ENCODE data around the gene TMC6. TPM values are rescaled to one million over a fixed set of nuclear protein-coding genes. Genes with fewer than 3 reads are reported as not detected.

TMC6 gene
- total RNA-seq, 1 experiment from 2014 or later = 2.1 TPM

DNA sequence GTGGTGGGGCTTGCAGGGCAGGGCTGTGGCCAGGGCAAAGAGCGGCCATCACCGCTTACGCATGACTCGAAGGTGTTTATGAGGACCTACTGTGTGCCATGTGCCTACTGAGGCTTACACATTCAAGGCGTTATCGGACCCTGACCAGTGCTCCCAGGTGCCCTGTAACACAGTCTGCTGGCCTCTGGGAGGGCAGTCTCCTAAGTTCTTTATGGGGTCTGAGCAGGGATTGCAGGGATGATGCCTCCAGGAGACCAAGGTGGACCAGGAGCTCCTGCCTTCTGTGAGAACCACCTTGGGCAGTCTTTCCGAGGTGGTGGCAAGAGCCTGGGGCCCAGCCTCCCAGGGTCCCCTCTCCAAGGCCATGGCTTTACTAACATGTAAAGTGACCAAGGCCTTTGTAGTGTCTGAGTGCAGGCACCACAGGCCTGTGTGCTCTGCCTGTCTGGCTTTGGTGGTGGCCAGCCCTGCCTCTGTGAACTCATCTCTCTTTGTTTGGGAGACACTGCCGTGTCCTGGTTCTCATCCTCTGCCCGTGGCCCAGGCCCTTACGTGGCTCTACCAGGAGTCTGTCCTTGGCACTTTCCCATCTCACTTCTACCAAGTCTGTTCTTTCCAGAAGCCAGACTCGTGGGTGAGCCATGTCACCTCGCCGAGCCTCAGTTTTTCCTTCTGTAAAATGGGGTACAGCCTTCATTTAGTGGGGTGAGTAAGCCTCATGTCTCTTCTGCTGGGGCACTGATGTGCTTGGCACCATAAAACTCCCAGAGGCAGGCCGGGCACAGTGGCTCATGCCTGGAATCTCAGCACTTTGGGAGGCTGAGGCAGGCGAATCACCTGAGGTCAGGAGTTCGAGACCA lies 36.4 kb upstream of the TMC6 start:
- Histone ChIP-seq H3K9me3 (no peaks in the 10 kb centered on the region), H3K4me3 (no peak overlapping the region), H3K36me3 (no peaks in the 10 kb centered on the region), H3K27me3 (no peaks in the 10 kb centered on the region)
- DNase-seq = no peak

DNA sequence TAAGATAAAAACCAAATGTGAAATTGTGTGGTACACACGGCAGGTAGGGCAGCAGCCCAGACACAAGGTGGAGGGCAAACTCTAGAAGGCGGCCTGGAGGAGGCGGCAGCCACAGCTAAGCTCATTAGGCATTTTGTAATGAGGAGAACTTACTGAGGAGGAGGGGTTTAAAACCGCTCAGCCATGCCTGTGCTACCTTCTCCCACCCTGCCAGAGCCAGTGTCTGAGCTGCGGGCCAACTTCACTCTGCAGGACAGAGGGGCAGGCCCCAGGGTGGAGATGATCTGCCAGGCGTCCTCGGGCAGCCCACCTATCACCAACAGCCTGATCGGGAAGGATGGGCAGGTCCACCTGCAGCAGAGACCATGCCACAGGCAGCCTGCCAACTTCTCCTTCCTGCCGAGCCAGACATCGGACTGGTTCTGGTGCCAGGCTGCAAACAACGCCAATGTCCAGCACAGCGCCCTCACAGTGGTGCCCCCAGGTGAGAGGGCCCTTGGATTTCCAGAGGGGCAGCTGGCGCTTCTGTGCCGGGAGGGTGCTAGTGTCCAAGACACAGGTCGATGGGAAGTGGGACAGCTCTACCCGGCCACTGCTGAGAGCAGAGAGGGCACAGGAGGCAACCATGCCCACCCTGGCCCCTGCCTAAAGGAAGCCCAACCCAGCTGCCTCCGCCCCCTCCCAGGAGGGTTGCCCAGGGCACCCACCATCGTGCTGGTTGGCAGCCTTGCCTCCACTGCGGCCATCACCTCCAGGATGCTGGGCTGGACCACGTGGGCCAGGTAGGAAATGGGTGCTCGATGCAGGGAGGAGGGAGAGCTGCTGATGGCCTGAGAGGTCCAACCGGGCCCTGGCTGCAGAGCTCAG lies 35.6 kb upstream of the TMC6 start:
- no peak overlapping the region for H3K4me3 ChIP-seq
- DNase-seq = no peak
- H3K27me3 ChIP-seq = no peaks in the 10 kb centered on the region
- no peaks in the 10 kb centered on the region for H3K9me3 ChIP-seq
- no peaks in the 10 kb centered on the region for H3K36me3 ChIP-seq

DNA sequence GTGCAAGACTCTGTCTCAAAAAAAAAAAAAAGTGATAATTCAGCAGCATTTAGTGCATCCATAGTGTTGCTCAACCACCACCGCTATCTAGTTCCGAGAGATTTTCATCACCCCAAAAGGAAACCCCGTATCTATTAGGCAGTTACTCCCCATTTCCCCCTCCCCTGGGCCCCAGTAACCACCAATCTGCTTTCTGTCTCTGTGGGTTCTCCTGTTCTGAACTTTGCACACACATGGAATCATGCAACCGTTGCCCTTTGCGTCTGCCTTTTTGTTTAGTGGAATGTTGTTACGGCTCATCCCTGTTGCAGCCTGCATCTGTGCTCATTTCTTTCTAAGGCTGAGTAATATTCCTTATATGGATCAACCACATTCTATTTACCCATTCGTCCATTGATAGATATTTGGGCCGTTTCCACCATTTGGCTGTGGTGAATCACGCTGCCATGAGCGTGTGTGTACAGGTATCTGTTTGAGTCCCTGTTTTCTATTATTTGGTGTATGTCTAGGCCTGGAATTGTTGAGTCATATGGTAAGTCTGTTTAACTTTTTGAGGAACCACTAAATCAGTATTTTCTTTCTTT lies 31.1 kb upstream of the TMC6 start:
- no peak for DNase-seq
- no peaks in the 10 kb centered on the region for H3K9me3 ChIP-seq
- no peak overlapping the region for H3K4me3 ChIP-seq
- no peaks in the 10 kb centered on the region for H3K36me3 ChIP-seq
- no peaks in the 10 kb centered on the region for H3K27me3 ChIP-seq

DNA sequence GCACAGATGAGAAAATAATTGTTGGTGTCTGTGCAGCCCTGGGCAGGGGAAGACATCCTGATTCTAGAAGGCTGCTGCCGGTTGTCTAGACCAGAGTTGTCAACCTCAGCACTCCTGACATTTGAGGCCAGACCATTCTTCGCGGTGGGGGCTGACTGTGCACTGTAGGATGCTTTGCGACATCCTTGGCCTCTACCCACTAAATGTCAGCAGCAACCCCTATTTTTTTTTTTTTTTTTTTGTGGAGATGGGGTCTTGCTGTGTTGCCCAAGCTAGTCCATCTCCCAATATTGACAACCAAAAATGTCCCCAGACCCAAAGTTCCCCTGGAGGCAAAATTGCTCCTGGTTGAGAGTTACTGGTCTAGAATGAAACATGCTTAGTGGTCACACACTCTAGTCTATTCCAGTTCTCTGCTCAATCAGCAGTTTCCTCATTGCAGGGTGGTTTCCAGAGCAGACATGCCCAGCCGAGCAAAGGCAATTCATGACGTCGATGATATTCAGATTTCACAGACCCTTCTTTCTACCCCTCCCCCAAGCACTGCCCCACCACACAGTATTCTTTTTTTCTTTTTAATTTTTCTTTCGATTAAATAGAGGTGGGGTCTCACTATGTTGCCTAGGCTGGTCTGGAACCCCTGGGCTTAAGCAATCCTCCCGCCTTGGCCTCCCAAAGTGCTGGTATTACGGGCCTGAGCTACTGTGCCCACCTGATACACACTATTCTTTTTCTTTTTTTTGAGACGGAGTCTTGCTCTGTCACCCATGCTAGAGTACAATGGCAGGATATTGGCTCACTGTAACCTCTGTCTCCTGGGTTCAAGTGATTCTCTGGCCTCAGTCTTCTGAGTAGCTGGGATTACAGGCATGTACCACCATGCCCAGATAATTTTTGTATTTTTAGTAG lies 26.6 kb upstream of the TMC6 start:
- H3K27me3 ChIP-seq = no peaks in the 10 kb centered on the region
- no peak for DNase-seq
- no peaks in the 10 kb centered on the region for H3K9me3 ChIP-seq
- H3K4me3 ChIP-seq = no peak overlapping the region
- no peaks in the 10 kb centered on the region for H3K36me3 ChIP-seq

DNA sequence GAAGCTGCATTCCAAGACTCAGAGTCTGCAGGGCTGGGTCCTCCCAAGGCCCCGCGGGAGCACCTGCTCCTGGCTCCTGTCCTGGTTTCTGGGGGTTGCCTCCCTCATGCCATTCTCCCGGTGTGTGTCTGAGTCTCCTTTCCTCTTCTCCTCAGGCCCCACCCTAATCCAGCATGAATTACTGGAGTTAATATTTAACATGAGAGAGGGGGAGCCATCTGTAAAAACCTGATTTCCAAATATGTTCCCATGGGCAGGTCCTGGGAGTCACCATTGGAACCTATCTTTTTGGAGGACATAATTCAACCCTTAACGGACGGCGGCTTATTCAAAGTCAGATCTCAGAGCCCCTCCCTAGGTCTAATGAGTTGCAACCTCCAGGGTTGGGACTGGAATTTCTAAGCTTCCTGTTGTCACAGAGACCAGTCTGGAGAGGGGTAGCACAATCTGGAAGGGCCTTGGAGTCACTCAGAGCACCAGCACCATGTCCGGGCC lies 23.0 kb upstream of the TMC6 start:
- Histone ChIP-seq H3K36me3 (no peaks in the 10 kb centered on the region), H3K4me3 (no peak overlapping the region), H3K9me3 (no peaks in the 10 kb centered on the region), H3K27me3 (no peaks in the 10 kb centered on the region)
- no peak for DNase-seq

DNA sequence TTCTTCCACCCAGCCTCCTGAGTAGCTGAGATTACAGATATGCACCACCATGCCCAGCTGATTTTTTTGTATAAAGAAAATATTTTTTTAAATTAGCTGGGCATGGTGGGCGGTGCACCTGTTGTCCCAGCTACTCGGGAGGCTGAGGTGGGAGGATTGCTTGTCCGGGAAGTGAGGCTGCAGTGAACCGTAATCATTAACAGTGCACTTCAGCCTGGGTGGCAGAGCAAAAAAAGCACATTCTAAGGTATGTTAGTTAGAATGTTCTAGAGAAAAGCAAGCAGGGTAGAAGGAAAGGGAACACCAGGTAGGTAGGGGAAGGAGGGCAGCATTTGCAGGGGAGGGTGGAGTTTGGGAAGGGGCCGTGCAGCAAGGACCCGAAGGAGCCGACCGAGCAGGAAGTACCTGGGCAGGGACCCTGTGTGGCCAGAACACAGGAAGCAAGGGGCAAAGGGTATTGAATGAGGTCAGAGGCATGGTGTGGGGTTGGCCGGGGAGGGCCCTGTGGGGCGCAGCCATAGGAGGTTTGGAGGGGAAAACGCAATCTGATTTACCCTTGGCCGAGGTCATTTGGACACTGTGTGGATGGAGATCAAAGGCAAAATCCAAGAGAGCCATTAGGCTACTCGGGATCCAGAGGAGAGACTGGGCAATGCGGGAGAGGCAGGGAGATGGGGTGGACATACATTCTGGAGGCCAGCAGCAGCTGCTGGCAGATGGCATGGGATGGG lies 19.9 kb upstream of the TMC6 start:
- H3K4me3 ChIP-seq = no peak overlapping the region
- no peaks in the 10 kb centered on the region for H3K36me3 ChIP-seq
- no peak for DNase-seq
- H3K9me3 ChIP-seq = no peaks in the 10 kb centered on the region
- no peaks in the 10 kb centered on the region for H3K27me3 ChIP-seq

DNA sequence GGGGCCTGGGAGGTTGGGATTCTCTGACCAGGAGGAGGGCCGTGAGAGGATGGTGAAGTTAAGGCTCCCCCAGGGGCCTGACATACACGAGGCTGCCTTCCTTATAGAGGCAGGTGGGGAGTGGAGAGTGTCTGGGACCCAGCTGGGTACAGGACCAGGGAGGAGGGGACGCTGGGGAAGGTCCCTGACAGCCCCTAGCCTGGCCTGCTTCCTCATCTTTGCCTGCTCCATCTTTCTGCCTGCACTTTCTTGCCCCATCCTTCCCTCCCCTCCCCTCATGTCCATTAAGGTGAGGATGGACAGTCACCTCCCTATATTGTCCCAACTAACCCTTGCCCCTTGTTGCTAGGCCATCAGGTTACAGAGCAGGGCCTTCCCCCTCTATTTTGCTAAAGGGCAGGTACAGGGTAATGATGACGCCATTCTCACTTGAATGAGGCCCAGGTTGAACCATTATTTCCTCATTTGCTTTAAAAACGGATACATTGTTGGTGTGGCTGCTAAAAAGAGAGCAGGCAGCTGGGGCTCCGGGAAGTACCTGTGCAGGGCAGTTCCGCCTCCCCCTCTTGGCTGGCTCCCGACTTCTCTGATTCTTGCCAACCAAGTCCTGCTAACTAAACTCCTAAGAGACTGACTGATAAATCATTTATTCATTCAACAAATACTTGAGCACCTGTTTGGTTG lies 18.9 kb upstream of the TMC6 start:
- Histone ChIP-seq H3K27me3 (no peaks in the 10 kb centered on the region), H3K36me3 (no peaks in the 10 kb centered on the region), H3K9me3 (no peaks in the 10 kb centered on the region), H3K4me3 (no peak overlapping the region)
- no peak for DNase-seq

DNA sequence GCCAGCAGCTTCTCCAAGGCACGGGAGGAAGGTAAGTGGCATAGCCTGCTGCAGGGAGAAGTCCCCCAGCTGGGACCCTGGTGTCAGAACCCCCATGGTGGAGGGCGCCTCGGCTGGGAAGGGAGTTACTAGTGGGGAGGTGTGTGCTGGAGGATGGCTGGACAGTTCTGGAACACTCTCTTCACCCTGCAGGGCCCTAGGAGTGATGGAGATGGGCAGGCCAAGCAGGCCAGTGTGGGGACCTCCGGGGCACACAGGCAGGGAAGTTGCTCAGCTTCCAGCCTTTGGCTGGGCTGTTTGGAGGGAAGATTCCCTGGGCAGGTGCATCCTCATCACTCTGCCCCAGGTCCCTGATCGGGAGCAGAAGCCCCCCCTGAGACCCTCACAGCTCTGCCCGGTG lies 18.3 kb upstream of the TMC6 start:
- Histone ChIP-seq H3K36me3 (no peaks in the 10 kb centered on the region), H3K27me3 (no peaks in the 10 kb centered on the region), H3K9me3 (no peaks in the 10 kb centered on the region), H3K4me3 (no peak overlapping the region)
- no peak for DNase-seq

DNA sequence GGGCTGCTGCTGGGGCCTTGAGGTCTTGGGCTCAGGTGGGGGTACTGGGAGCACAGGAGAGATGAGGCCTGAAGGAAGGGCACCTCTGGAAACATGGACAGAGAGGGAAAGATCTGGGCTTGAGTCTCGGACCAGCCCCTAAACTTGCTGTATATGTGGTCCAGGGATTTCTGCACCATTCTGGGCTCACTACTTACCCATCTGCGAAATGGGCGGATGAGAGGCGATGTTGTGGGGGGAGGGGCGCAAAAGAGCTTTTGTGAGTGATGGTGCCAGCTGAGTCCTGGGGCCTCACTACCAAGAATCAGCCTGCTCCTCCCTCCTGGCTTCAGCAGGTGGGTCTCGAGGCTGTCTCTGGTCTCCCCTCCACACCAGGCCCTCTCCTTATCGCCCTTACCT lies 17.9 kb upstream of the TMC6 start:
- no peak for DNase-seq
- no peaks in the 10 kb centered on the region for H3K9me3 ChIP-seq
- H3K36me3 ChIP-seq = no peaks in the 10 kb centered on the region
- H3K27me3 ChIP-seq = no peaks in the 10 kb centered on the region
- H3K4me3 ChIP-seq = no peak overlapping the region

DNA sequence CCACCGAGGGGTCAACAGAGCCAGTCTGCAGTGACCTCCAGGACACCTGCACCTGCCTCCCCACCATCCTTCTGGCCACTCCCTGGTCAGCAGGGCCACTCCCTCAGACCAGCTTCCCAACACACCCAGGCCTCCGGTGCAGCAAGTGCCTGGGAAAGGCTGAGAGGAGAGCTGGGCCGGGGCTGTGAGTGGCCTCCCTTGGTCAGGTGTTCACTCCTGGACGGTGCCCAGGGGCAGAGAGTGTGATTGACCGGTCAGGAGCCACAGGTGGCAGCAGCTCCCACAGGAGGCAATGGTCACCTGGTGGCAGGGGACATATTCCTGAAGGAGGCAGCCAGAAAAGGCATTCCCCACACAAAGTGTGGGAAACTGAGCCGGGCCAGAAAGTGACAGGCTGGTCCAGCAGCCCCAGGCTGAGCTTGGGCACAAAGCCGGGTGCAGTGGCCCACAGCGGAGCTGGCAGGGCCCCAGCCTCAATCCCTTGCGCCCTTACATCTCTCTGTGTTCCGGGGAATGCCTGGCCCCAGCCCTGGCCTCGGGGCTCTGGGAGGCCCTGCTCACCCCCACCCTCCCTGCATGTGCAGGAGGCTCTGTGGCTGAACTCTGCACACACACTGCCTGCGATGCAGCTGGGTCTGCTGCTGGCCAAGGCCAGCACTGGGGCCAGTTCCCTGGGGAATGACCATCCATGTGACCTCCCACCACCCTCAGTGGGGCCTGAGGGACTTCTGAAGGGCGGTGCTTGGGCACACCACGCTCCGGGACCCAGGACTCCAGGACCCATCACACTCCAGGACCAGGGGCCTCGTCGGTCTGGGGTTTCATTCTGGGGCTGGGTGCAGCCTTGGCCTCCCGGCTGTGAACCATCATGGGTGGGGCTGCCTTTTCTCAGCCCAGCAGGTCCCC lies 16.4 kb upstream of the TMC6 start:
- Histone ChIP-seq H3K27me3 (no peaks in the 10 kb centered on the region), H3K36me3 (no peaks in the 10 kb centered on the region), H3K4me3 (no peak overlapping the region), H3K9me3 (no peaks in the 10 kb centered on the region)
- DNase-seq = no peak

DNA sequence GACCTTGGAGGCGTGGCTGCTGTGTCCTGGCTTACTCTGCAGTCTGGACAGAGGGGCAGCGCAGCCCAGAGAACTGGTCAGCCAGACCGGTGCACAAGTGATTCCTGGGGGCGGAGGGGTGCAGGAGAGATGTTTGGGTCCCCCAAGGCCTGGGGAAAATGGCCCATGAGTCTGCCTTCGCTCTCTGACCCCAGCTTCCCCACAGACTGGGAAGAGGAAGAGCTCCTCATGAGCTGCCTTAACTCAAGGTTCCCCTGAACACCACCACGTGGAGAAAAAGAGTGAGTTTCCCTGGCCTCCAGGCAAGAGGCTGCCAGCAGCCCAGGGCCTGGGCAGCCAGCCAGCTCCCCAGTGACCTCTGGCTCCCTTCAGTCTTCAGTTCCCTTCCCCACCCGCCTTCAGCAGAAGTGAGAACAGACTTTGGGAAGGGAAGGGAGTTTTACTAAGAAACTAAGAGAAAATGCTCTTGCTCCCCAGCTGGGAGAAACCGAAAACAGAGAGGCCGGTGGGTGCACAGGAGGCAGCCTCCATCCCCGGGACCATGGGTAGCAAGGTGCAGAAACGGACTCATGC lies 15.7 kb upstream of the TMC6 start:
- H3K36me3 ChIP-seq = no peaks in the 10 kb centered on the region
- no peaks in the 10 kb centered on the region for H3K9me3 ChIP-seq
- peak; percentile 84 for DNase-seq
- no peaks in the 10 kb centered on the region for H3K27me3 ChIP-seq
- no peak overlapping the region for H3K4me3 ChIP-seq

DNA sequence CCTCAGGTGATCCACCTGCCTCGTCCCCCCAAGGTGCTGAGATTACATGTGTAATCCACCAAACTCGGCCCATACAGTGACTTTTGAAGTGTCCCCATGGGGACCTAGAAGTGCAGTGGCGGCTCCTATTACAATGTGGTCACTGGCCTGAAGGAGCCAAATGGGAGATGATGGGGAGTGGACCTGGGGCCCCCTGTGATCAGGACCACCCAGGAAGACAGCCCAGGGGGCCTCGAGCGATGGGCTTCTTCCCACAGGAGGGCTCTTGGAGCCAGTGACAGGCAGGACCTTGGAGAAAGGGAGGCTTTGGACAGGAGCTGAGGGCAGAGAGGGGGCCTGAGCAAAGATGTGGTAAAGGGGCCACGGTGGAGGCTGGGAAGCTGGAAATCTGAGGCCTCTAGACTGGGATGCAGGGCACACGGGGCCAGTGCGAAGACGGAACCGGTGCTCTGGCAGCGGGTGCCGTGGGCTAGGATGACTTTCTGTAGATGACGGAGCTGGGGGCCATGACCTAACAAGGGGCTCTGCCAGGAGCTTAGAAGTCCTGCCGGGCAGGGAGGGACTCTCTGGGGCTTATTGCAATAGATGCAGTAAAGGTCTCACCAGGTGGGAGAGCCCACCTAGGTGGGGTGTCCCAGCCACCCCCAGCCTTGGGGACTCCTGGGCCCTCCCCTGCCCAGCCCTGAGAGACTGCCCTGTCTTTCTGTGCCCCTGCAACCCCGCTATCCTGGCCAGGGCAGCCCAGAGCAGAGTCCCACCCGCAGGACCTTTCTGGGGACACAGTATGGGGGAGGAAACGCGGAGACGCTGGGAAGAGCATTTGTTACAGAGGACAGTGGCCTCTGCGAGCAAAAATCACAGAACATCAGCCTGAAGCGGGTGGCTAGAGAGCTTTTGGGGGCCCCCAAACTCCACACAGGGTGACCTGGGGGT lies 14.9 kb upstream of the TMC6 start:
- Histone ChIP-seq H3K27me3 (no peaks in the 10 kb centered on the region), H3K36me3 (no peaks in the 10 kb centered on the region), H3K9me3 (no peaks in the 10 kb centered on the region), H3K4me3 (no peak overlapping the region)
- no peak for DNase-seq

DNA sequence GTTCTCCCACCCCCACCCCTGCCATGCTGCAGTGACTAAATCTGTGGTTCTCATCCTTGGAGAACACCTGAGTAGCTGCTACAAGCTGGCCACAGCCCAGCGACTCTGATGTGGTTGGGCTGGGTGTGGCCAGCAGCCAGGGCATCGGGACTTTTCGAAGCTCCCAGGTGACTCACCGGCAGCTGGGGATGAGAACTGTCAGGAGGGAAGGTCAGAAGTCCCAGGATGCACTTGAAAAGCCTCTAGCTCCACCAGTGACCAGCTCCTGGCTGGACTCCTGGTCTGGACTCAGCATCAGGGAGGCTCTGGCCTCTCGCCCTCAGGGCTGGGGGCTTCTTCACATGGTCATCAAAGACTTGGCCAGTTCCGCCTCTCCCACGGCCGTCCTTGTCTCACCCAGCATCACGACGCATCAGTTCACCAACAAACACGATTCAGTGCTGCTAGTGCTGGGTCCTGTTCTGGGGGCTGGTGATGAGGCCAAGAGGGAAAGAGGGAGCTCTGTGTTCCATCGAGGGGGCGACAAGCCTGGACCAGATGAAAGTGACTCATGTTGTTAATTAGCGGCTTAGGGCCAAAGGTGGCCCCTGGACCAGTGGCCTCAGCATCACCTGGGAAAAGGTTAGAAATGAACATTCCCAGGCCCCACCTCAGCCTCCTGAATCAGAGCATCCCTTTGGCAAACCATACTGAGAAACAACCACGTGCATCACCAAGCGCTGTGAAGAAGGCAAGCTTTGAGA lies 13.7 kb upstream of the TMC6 start:
- H3K36me3 ChIP-seq = no peaks in the 10 kb centered on the region
- no peaks in the 10 kb centered on the region for H3K27me3 ChIP-seq
- peak; percentile 78 for DNase-seq
- no peak overlapping the region for H3K4me3 ChIP-seq
- H3K9me3 ChIP-seq = no peaks in the 10 kb centered on the region

Data from MG63 (cell line).